Measurements from ENCODE around the gene ING3.

GRCh38 chr7:120960714-120961113 lies 10.1 kb downstream of the ING3 start:
- no peak for TF ChIP-seq TAF1 (CRISPR knock-in tag; IDR thresholded peaks at IDR 0.05)
- no peak for TF ChIP-seq NFE2L2 (IDR thresholded peaks at IDR 0.05; ENCODE audit: low read length)
- no peak for TF ChIP-seq ZNF543 (CRISPR knock-in tag; IDR thresholded peaks at IDR 0.05)
- TF ChIP-seq RFX5 (IDR thresholded peaks at IDR 0.05; ENCODE audit: low read depth, low read length): no peak
- no peak for TF ChIP-seq POLR2AphosphoS5 (IDR thresholded peaks at IDR 0.05; ENCODE audit: low read depth, low read length)
- TF ChIP-seq CBX2 (IDR thresholded peaks at IDR 0.05; ENCODE audit: low read depth, low read length): no peak
- TF ChIP-seq CBX2 (CRISPR knock-in tag; IDR thresholded peaks at IDR 0.05; ENCODE audit: low read depth): no peak
- TF ChIP-seq, protein P1, sequence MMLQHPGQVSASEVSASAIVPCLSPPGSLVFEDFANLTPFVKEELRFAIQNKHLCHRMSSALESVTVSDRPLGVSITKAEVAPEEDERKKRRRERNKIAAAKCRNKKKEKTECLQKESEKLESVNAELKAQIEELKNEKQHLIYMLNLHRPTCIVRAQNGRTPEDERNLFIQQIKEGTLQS (CRISPR knock-in tag; IDR thresholded peaks at IDR 0.05): no peak
